ENCODE data around the gene ZNF648.

GRCh38 chr1:182051938-182052337 is 9.6 kb downstream of the ZNF648 start:
- TF ChIP-seq CTCF (IDR thresholded peaks at IDR 0.05; ENCODE audit: insufficient read depth, low read length, poor library complexity, severe bottlenecking) = no peak
- no peak for TF ChIP-seq EZH2phosphoT487 (conservative IDR thresholded peaks at IDR 0.05; ENCODE audit: low read length)

Data from SU-DHL-6 (cell line).